GM12874 (cell line): Measurements from ENCODE around the gene DOCK3.
A peak's percentile ranks its signal among the peaks of the same experiment; 100 is the strongest.

Source experiments
- TF ChIP-seq, protein P1 (sequence below): IDR thresholded peaks from 2 replicates; pipeline ENCODE4 v1.5.1; 2011; ENCODE audit warnings: low read depth, mild to moderate bottlenecking, control low read depth, low read length, moderate library complexity; ENCODE audit not compliant: insufficient read depth

Gene DOCK3

DNA sequence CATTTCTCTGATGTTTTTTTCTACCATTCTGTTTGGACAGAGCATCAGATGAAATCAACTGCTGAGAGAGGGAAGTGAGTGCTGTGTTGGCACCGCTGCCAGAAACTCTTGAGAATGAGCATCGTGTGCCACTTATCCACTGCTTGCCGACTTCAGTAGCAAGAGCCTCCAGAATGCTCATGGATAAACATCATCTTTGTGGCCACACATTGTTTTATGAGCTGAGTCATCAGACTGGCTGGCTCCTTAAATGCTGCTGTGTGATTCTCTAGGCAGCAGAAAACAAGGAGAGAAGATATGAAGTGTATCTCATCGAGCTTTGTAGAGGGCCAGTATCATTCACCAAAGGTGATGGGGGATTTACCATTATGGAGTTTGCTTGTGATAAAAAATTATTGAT is 3.4 kb upstream of the DOCK3 start:
- TF ChIP-seq, protein P1, sequence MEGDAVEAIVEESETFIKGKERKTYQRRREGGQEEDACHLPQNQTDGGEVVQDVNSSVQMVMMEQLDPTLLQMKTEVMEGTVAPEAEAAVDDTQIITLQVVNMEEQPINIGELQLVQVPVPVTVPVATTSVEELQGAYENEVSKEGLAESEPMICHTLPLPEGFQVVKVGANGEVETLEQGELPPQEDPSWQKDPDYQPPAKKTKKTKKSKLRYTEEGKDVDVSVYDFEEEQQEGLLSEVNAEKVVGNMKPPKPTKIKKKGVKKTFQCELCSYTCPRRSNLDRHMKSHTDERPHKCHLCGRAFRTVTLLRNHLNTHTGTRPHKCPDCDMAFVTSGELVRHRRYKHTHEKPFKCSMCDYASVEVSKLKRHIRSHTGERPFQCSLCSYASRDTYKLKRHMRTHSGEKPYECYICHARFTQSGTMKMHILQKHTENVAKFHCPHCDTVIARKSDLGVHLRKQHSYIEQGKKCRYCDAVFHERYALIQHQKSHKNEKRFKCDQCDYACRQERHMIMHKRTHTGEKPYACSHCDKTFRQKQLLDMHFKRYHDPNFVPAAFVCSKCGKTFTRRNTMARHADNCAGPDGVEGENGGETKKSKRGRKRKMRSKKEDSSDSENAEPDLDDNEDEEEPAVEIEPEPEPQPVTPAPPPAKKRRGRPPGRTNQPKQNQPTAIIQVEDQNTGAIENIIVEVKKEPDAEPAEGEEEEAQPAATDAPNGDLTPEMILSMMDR: no peak

- TF ChIP-seq, protein P1: no peak
These were observed 2.1 kb upstream of the DOCK3 start for GRCh38 chr3:50672656-50673055.

GRCh38 chr3:50673931-50674330 is 796 bp upstream of the DOCK3 start:
- TF ChIP-seq, protein P1: no peak

- TF ChIP-seq, protein P1: peak; percentile 42; the same call in 1 of the 2 replicates
These were observed 678 bp downstream of the DOCK3 start for GRCh38 chr3:50675179-50676030.

DNA sequence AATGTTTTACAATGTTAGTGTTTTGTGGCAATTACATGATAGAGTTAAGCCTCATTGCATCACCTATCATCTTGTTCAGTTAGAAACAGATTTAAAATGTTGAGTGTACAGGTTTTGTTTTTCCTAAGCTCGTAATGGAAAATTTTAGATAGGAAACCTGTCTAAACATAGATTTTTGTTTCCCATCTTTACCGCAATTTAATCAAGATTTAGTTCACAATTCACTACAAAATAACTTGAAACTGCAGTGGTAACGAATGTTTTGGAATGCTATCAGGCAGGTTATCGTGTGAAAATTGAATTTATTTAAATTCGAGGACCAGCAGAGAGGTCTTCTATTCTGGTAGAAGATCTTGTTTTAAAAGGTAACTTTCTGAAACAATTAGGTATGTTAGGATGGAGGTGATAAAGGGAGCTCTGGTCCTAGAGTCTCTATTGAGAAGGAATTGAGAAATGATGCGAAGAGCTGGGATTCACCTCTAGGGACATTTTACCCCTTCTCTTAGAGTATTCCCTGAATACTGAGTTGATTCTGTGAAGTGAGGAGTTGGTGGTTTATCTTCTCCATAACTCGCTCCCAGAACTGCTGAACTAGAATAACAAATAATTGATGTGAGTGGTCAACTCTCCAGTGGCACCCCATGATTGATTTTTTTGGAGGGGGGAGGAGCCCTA is 1.4 kb downstream of the DOCK3 start:
- TF ChIP-seq, protein P1: no peak

DNA sequence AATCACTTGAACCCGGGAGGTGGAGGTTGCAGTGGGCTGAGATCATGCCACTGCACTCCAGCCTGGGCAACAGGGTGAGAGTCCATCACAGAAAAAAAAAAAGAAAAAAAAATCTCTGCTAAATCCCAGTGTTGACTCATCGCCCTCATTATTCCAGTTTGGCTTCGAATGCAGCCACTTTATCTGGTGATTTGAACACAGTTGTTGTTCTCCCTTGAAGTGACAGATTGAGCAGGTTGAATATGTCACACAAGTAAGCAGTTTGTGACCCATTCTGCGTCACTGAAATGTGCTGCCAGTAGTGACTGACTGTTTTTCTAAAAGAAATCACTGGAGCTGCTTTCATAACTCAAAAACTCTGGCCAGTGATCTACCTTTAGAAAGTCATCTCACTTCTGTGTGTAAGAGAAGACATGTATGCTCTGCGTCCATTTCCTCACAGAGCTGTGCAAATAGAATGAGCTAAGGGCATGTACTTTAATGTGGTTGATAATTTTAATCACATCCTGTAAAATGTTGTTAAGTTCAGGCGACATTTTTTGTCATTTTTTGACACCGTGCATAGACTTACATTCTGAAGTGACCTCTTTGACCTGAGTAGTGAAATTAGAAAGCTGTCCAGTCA is 12.5 kb downstream of the DOCK3 start:
- TF ChIP-seq, protein P1: no peak

DNA sequence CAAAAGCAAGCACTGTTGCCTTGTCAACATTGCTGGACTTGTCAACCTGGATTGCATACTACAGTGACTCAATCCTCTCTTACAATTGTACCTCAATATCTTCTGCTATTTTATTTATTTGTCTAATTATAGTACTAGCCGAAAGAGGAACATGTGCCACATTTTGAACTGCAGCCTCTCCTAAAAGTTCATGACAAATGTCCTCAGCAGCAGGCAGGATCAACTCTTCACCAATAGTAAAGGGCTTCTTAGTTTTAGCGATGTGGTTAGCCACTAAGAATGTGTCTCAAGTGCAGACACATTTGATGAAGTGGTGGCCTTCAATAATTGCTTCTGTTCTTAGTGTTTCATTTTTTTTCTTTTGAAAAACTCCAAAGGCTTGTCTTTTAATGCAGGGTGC is 13.2 kb downstream of the DOCK3 start:
- TF ChIP-seq, protein P1: no peak
